DOHH2 (cell line): ENCODE measurements around the gene GVQW3.

Experiments
- EZH2phosphoT487 ChIP-seq: fragments of 200-600 bp; sonication (generic); IDR thresholded peaks from 2 replicates; pipeline ENCODE4 v1.6.1; 2017; ENCODE audit warnings: borderline replicate concordance, mild to moderate bottlenecking, antibody characterized with exemption, low read length, moderate library complexity, mixed read lengths
- TF ChIP-seq, protein P1 (sequence below): fragments of 200-600 bp; sonication (generic); IDR thresholded peaks from one replicate; pipeline ENCODE4 v1.5.1; 2014; ENCODE audit warnings: antibody characterized with exemption, mild to moderate bottlenecking, low read depth, low read length; ENCODE audit not compliant: poor library complexity, severe bottlenecking

DNA sequence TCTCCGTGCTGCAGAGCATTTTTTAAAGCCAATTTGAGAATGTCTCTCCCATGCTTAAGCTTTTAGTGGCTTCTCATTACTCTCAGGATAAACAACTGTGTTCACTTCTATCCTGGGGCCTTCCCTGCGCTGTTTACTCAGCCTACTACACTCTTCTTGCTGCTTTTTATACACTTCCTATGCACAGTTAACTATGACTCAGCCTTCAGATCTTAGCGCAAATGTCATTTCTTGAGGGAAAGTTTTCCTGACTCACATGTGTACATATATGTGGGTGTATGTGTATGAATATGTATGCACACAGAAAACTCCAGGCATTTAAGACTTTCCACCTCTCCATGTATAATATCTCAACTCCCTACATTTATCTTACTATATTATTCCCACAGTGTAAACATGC, 10.0 kb upstream of the GVQW3 start:
- TF ChIP-seq, protein P1, sequence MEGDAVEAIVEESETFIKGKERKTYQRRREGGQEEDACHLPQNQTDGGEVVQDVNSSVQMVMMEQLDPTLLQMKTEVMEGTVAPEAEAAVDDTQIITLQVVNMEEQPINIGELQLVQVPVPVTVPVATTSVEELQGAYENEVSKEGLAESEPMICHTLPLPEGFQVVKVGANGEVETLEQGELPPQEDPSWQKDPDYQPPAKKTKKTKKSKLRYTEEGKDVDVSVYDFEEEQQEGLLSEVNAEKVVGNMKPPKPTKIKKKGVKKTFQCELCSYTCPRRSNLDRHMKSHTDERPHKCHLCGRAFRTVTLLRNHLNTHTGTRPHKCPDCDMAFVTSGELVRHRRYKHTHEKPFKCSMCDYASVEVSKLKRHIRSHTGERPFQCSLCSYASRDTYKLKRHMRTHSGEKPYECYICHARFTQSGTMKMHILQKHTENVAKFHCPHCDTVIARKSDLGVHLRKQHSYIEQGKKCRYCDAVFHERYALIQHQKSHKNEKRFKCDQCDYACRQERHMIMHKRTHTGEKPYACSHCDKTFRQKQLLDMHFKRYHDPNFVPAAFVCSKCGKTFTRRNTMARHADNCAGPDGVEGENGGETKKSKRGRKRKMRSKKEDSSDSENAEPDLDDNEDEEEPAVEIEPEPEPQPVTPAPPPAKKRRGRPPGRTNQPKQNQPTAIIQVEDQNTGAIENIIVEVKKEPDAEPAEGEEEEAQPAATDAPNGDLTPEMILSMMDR, result no peak
- TF ChIP-seq EZH2phosphoT487, result no peak
